HepG2 (cell line): ENCODE results near the gene ARFGEF2. TPM values are rescaled to one million over a fixed set of nuclear protein-coding genes. Genes with fewer than 3 reads are reported as not detected.

Experiments used
- AHR ChIP-seq: IDR thresholded peaks from 2 replicates; pipeline ENCODE4 v1.6.1; 2018; ENCODE audit warnings: missing genetic modification reagents, missing compliant biosample characterization
- BRD4 ChIP-seq: sonication (generic); formaldehyde crosslinking; IDR thresholded peaks from 2 replicates; pipeline ENCODE4 v1.4.0; 2020; ENCODE audit warnings: missing genetic modification reagents
- CREBL2 ChIP-seq: sonication (generic); formaldehyde crosslinking; IDR thresholded peaks from 2 replicates; pipeline ENCODE4 v1.8.1; 2023; ENCODE audit warnings: missing genetic modification reagents, mild to moderate bottlenecking, borderline replicate concordance
- ERF ChIP-seq: IDR thresholded peaks from 2 replicates; pipeline ENCODE4 v1.6.1; 2018; ENCODE audit warnings: missing biosample characterization, missing genetic modification reagents
- HCFC1 ChIP-seq: fragments of 150-350 bp; IDR thresholded peaks from 2 replicates; pipeline ENCODE4 v1.6.1; 2014; ENCODE audit warnings: low read depth, low read length
- MED13 ChIP-seq: sonication (generic); formaldehyde crosslinking; IDR thresholded peaks from 2 replicates; pipeline ENCODE4 v1.5.0; 2020; ENCODE audit warnings: missing genetic modification reagents
- MEIS1 ChIP-seq: sonication (generic); formaldehyde crosslinking; IDR thresholded peaks from 2 replicates; pipeline ENCODE4 v1.9.0; 2021; ENCODE audit warnings: mild to moderate bottlenecking, missing genetic modification reagents, moderate library complexity, borderline replicate concordance
- SMARCC2 ChIP-seq: fragments of 450-650 bp; IDR thresholded peaks from 2 replicates; pipeline ENCODE4 v1.6.1; 2017; ENCODE audit warnings: antibody characterized with exemption, mild to moderate bottlenecking
- SNAPC4 ChIP-seq: sonication (generic); formaldehyde crosslinking; IDR thresholded peaks from 2 replicates; pipeline ENCODE4 v1.4.0; 2020; ENCODE audit warnings: mild to moderate bottlenecking, missing genetic modification reagents
- TSC22D2 ChIP-seq: sonication (generic); formaldehyde crosslinking; IDR thresholded peaks from 2 replicates; pipeline ENCODE4 v1.5.1; 2020; ENCODE audit warnings: missing genetic modification reagents, mild to moderate bottlenecking, borderline replicate concordance
- ZFAT ChIP-seq: sonication (generic); formaldehyde crosslinking; conservative IDR thresholded peaks from 2 replicates; pipeline ENCODE4 v1.8.1; 2023; ENCODE audit warnings: missing genetic modification reagents, inconsistent platforms
- ZMAT3 ChIP-seq: sonication (generic); formaldehyde crosslinking; conservative IDR thresholded peaks from 2 replicates; pipeline ENCODE4 v1.7.0; 2021; ENCODE audit warnings: missing genetic modification reagents
- ZNF256 ChIP-seq: sonication (generic); formaldehyde crosslinking; conservative IDR thresholded peaks from 2 replicates; pipeline ENCODE4 v1.4.0; 2020; ENCODE audit warnings: missing genetic modification reagents
- ZNF30 ChIP-seq: sonication (generic); formaldehyde crosslinking; IDR thresholded peaks from 2 replicates; pipeline ENCODE4 v1.5.0; 2020; ENCODE audit warnings: mild to moderate bottlenecking, missing genetic modification reagents
- ZNF547 ChIP-seq: sonication (generic); formaldehyde crosslinking; IDR thresholded peaks from 2 replicates; pipeline ENCODE4 v1.5.1; 2020; ENCODE audit warnings: mild to moderate bottlenecking, missing genetic modification reagents
- ZNF75D ChIP-seq: sonication (generic); formaldehyde crosslinking; IDR thresholded peaks from 2 replicates; pipeline ENCODE4 v1.8.1; 2023; ENCODE audit warnings: missing genetic modification reagents, mild to moderate bottlenecking, borderline replicate concordance
- ZNF879 ChIP-seq: sonication (generic); formaldehyde crosslinking; IDR thresholded peaks from 2 replicates; pipeline ENCODE4 v1.8.1; 2023; ENCODE audit warnings: missing genetic modification reagents
- polyA plus RNA-seq, 8 experiments: library from polyadenylated mRNA; depleted of rRNA in 3 of 8; stranded (reverse) in 7 of 8; unstranded in 1 of 8; fragments of >200 nt; fragmentation: Illumina TruSeq in 4 of 8; extraction: Trizol in 4 of 8; gene quantifications; 2 replicates each; pipeline versions ENCODE4 v1.2.1 to v1.2.3, GENCODE V29; 2011 to 2016; ENCODE audit warnings: low read depth in 4 of 8, missing spikeins in 1 of 8, mixed read lengths in 1 of 8; ENCODE audit not compliant: insufficient read depth in 1 of 8
- total RNA-seq, 5 experiments: library from RNA; depleted of rRNA; stranded (reverse); fragments of >200 nt; fragmentation: Illumina TruSeq; extraction: Trizol; gene quantifications; 2 replicates each; pipeline ENCODE4 v1.2.3, GENCODE V29; 2016; ENCODE audit warnings: low read depth in 1 of 5
- TF ChIP-seq, protein P1 (sequence below): sonication (generic); formaldehyde crosslinking; IDR thresholded peaks from 2 replicates; pipeline ENCODE4 v1.4.0; 2020; ENCODE audit warnings: missing genetic modification reagents
- TF ChIP-seq, protein P2 (sequence below): fragments of 450-650 bp; IDR thresholded peaks from 2 replicates; pipeline ENCODE4 v1.6.1; 2017; ENCODE audit warnings: mild to moderate bottlenecking

ARFGEF2 gene
- total and polyA plus RNA-seq, 2 of the 13 experiments (the other 11 are each of a cell fraction or from before 2014, with no cell fraction given), result 44.0 to 60.8 TPM

- TF ChIP-seq ZMAT3 (CRISPR knock-in tag) (no peak), MED13 (CRISPR knock-in tag) (no peak), ZNF547 (CRISPR knock-in tag) (peak; percentile 39; the same call in 1 of the 2 replicates), ZNF30 (CRISPR knock-in tag) (no peak), ZNF256 (CRISPR knock-in tag) (0 out of 2 replicates have a peak, but pooled peaks have one; percentile 26), ZNF879 (no peak), ERF (CRISPR knock-in tag) (peak; percentile 97), ZNF75D (CRISPR knock-in tag) (no peak), ZFAT (CRISPR knock-in tag) (no peak), SNAPC4 (CRISPR knock-in tag) (0 out of 2 replicates have a peak, but pooled peaks have one; percentile 25), TSC22D2 (CRISPR knock-in tag) (no peak), HCFC1 (no peak), MEIS1 (CRISPR knock-in tag) (peak; percentile 84), AHR (no peak), SMARCC2 (no peak), CREBL2 (CRISPR knock-in tag) (0 out of 2 replicates have a peak, but pooled peaks have one; percentile 4), BRD4 (CRISPR knock-in tag) (no peak)
- TF ChIP-seq, protein P1, sequence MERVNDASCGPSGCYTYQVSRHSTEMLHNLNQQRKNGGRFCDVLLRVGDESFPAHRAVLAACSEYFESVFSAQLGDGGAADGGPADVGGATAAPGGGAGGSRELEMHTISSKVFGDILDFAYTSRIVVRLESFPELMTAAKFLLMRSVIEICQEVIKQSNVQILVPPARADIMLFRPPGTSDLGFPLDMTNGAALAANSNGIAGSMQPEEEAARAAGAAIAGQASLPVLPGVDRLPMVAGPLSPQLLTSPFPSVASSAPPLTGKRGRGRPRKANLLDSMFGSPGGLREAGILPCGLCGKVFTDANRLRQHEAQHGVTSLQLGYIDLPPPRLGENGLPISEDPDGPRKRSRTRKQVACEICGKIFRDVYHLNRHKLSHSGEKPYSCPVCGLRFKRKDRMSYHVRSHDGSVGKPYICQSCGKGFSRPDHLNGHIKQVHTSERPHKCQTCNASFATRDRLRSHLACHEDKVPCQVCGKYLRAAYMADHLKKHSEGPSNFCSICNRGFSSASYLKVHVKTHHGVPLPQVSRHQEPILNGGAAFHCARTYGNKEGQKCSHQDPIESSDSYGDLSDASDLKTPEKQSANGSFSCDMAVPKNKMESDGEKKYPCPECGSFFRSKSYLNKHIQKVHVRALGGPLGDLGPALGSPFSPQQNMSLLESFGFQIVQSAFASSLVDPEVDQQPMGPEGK (CRISPR knock-in tag), result peak; percentile 59; the same call in 1 of the 2 replicates
- TF ChIP-seq, protein P2, sequence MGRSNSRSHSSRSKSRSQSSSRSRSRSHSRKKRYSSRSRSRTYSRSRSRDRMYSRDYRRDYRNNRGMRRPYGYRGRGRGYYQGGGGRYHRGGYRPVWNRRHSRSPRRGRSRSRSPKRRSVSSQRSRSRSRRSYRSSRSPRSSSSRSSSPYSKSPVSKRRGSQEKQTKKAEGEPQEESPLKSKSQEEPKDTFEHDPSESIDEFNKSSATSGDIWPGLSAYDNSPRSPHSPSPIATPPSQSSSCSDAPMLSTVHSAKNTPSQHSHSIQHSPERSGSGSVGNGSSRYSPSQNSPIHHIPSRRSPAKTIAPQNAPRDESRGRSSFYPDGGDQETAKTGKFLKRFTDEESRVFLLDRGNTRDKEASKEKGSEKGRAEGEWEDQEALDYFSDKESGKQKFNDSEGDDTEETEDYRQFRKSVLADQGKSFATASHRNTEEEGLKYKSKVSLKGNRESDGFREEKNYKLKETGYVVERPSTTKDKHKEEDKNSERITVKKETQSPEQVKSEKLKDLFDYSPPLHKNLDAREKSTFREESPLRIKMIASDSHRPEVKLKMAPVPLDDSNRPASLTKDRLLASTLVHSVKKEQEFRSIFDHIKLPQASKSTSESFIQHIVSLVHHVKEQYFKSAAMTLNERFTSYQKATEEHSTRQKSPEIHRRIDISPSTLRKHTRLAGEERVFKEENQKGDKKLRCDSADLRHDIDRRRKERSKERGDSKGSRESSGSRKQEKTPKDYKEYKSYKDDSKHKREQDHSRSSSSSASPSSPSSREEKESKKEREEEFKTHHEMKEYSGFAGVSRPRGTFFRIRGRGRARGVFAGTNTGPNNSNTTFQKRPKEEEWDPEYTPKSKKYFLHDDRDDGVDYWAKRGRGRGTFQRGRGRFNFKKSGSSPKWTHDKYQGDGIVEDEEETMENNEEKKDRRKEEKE, result no peak
Observed at GRCh38 chr20:48919882-48920526, 1.5 kb upstream of the ARFGEF2 start (continued).
